Measurements from ENCODE around the gene CRTAC1.

CRTAC1 gene

GRCh38 chr10:97914171-97914836, 116.1 kb downstream of the CRTAC1 start:
- TF ChIP-seq CTCF (IDR thresholded peaks at IDR 0.05) = no peak

- no peak for TF ChIP-seq CTCF (IDR thresholded peaks at IDR 0.05)
These were observed 116.8 kb downstream of the CRTAC1 start for GRCh38 chr10:97913614-97914013.

GRCh38 chr10:97913193-97913592, 117.2 kb downstream of the CRTAC1 start:
- no peak for TF ChIP-seq CTCF (IDR thresholded peaks at IDR 0.05)

GRCh38 chr10:97911217-97911616, 119.2 kb downstream of the CRTAC1 start:
- TF ChIP-seq CTCF (IDR thresholded peaks at IDR 0.05) = no peak

GRCh38 chr10:97910661-97911060, 119.8 kb downstream of the CRTAC1 start:
- no peak for TF ChIP-seq CTCF (IDR thresholded peaks at IDR 0.05)

GRCh38 chr10:97907830-97908229, 122.6 kb downstream of the CRTAC1 start:
- TF ChIP-seq CTCF (IDR thresholded peaks at IDR 0.05) = no peak

- no peak for TF ChIP-seq CTCF (IDR thresholded peaks at IDR 0.05)
These were observed 123.2 kb downstream of the CRTAC1 start for GRCh38 chr10:97907211-97907610.

- no peak for TF ChIP-seq CTCF (IDR thresholded peaks at IDR 0.05)
These were observed 125.1 kb downstream of the CRTAC1 start for GRCh38 chr10:97905276-97905675.

Measured in LNCAP (cell line).